ENCODE data around the gene LANCL1. TPM values are rescaled to one million over a fixed set of nuclear protein-coding genes. Genes with fewer than 3 reads are reported as not detected.

Gene LANCL1
- total and polyA plus RNA-seq, 2 donors from 2014 or later: 28.0 to 47.4 TPM

DNA sequence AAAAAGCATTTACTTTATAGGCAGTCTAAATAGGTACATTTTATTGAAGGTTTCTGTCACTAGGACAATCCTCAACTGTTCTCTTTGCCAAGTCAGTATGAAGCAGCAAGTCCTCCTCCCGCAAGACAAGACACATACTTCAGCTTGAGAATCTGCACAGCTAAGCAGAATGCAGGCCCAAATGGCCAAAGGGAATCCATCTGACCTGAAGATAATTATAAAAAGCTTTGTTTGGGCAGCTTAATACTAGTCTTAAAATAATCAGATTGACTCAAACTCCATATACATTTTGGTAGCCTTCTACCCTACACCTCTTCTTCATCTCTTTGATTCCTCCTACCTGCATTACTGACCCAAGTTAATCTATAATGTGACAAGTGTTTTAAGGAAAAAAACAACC is 1.8 kb downstream of the LANCL1 start:
- intact Hi-C loops (cut with DNase I): no loop called here
- H3K9me3 ChIP-seq (ENCODE audit: control insufficient read depth in 2 of 3, insufficient read depth in 1 of 3, low read length in 3 of 3): no peaks in the 10 kb centered on the region
- no peaks in the 10 kb centered on the region for H3K27me3 ChIP-seq (ENCODE audit: control insufficient read depth, insufficient read depth, low read length)
- FAIRE-seq (no peak), DNase-seq (peak in 1 of 5 donors; percentile 11)
- no peak overlapping the region for H3K9ac ChIP-seq (ENCODE audit: low read length in 3 of 3)
- H3K4me3 ChIP-seq (ENCODE audit: low read length in 3 of 3): no peak overlapping the region
- H3K27ac ChIP-seq (ENCODE audit: low read depth in 2 of 2, low read length in 2 of 2): no peak overlapping the region
- TF ChIP-seq, protein P1, sequence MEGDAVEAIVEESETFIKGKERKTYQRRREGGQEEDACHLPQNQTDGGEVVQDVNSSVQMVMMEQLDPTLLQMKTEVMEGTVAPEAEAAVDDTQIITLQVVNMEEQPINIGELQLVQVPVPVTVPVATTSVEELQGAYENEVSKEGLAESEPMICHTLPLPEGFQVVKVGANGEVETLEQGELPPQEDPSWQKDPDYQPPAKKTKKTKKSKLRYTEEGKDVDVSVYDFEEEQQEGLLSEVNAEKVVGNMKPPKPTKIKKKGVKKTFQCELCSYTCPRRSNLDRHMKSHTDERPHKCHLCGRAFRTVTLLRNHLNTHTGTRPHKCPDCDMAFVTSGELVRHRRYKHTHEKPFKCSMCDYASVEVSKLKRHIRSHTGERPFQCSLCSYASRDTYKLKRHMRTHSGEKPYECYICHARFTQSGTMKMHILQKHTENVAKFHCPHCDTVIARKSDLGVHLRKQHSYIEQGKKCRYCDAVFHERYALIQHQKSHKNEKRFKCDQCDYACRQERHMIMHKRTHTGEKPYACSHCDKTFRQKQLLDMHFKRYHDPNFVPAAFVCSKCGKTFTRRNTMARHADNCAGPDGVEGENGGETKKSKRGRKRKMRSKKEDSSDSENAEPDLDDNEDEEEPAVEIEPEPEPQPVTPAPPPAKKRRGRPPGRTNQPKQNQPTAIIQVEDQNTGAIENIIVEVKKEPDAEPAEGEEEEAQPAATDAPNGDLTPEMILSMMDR (IDR thresholded peaks at IDR 0.05; ENCODE audit: borderline replicate concordance, extremely low read depth, insufficient read depth): no peak
- peaks cover 2 to 16% (median 7%) of the 10 kb centered on the region in 3 donors for H3K36me3 ChIP-seq (ENCODE audit: control insufficient read depth in 2 of 3, insufficient read depth in 3 of 3, low read length in 3 of 3)
- H3K4me1 ChIP-seq (ENCODE audit: control insufficient read depth in 2 of 3, insufficient read depth in 2 of 3, low read depth in 1 of 3, low read length in 3 of 3): peaks cover 0 to 3% (median 0%) of the 10 kb centered on the region in 3 donors

DNA sequence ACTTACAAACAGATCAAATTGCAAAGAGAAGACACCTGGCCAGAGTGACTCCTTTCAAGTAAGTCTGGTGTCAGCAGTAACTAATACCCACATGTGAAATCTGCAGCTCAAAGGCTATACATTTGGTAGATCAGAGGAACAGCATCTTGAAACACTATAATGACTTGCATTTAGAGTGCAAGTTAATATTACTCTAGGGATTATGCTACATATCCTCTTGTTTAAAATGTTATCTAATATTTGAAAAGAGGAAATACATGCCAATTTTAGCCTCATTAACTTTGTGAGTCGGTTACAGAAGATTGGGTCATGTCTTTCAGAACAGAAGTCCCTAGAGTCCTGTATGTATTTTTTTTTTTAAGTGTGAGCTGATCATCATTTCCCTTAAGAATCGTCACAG is 15.2 kb downstream of the LANCL1 start:
- Histone ChIP-seq H3K9me3 (ENCODE audit: control insufficient read depth in 2 of 3, insufficient read depth in 1 of 3, low read length in 3 of 3) (no peaks in the 10 kb centered on the region), H3K4me3 (ENCODE audit: low read length in 3 of 3) (no peak overlapping the region), H3K9ac (ENCODE audit: low read length in 3 of 3) (no peak overlapping the region), H3K27ac (ENCODE audit: low read depth in 2 of 2, low read length in 2 of 2) (no peak overlapping the region), H3K36me3 (ENCODE audit: control insufficient read depth in 2 of 3, insufficient read depth in 3 of 3, low read length in 3 of 3) (peaks cover 0 to 13% (median 8%) of the 10 kb centered on the region in 3 donors), H3K4me1 (ENCODE audit: control insufficient read depth in 2 of 3, insufficient read depth in 2 of 3, low read depth in 1 of 3, low read length in 3 of 3) (no peaks in the 10 kb centered on the region), H3K27me3 (ENCODE audit: control insufficient read depth, insufficient read depth, low read length) (no peaks in the 10 kb centered on the region)
- no peak for DNase-seq
- TF ChIP-seq, protein P1 (IDR thresholded peaks at IDR 0.05; ENCODE audit: borderline replicate concordance, extremely low read depth, insufficient read depth): no peak
- FAIRE-seq: no peak
- intact Hi-C loops (cut with DNase I): no loop called here

DNA sequence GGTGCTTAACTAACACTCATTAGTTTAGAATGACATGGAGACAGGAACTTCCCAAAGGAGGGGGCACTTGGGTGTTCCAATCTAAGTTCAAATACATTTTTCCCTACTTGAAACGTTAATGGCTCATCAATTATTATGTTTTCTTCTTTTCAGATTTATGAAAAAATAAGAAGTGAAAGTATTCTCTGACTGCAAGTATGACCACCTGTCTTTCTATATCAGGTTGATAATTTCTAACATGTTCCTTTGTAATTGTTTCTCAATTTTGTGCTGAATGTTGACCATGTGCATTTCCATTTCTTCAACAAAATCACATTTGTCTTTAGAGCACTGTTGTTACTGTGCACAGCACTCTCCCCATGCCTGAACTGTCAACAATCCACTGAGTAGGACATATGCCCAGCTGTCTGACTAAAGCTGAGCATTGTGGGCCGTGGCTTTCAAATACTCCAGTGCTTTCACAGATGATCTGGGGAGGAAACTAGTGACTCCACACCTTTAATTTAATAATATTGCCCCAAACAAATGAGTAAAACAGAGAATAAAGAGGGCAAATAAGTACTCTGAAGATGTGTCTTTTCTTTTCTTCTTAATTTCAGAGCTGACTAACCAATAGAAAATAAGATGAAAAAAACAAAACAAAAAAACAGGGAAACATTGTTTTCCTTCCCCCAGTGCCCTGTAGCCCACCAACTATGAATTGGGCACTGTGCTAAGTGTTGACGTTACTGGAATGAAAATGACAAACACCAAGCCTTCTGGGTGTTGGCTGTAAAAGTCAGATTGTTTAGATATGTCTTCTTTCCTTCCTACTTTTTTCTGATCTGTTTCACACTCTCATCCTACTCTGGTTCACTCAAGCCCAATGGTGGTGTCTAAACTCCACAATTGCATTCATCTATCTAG is 16.0 kb downstream of the LANCL1 start:
- intact Hi-C loops (cut with DNase I): no loop called here
- no peak overlapping the region for H3K27ac ChIP-seq (ENCODE audit: low read depth in 2 of 2, low read length in 2 of 2)
- no peaks in the 10 kb centered on the region for H3K27me3 ChIP-seq (ENCODE audit: control insufficient read depth, insufficient read depth, low read length)
- H3K36me3 ChIP-seq (ENCODE audit: control insufficient read depth in 2 of 3, insufficient read depth in 3 of 3, low read length in 3 of 3): peaks cover 0 to 13% (median 7%) of the 10 kb centered on the region in 3 donors
- DNase-seq (no peak), FAIRE-seq (no peak)
- H3K9ac ChIP-seq (ENCODE audit: low read length in 3 of 3): no peak overlapping the region
- TF ChIP-seq, protein P1 (IDR thresholded peaks at IDR 0.05; ENCODE audit: borderline replicate concordance, extremely low read depth, insufficient read depth): no peak
- no peaks in the 10 kb centered on the region for H3K9me3 ChIP-seq (ENCODE audit: control insufficient read depth in 2 of 3, insufficient read depth in 1 of 3, low read length in 3 of 3)
- no peaks in the 10 kb centered on the region for H3K4me1 ChIP-seq (ENCODE audit: control insufficient read depth in 2 of 3, insufficient read depth in 2 of 3, low read depth in 1 of 3, low read length in 3 of 3)
- no peak overlapping the region for H3K4me3 ChIP-seq (ENCODE audit: low read length in 3 of 3)
